GM19455 (cell line): ENCODE results near the gene WNT3A.
"Not testable (repeated sequence)": the region's sequence is repeated elsewhere in the genome, so short reads cannot be mapped to it uniquely, and the experiment has no call there.

ENCODE experiments used
- ATAC-seq: cut with Tn5 transposase; IDR thresholded peaks from one replicate; pipeline ENCODE4 v1.9.1; 2021; ENCODE audit not compliant: unreplicated experiment

WNT3A gene

DNA sequence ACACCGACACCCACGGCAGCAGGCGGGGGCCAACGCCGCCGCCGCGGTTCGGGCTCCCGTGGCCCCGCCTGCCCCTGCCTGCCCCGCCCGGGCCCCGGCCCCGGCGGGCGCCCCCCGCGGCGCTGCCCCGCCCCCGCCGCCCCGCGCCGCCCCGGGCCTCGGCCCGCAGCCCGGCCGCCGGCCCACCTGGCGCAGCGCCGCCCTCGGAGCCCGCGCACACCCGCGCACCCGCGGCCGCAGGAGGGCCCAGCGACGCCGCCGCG lies at the start of gene WNT3A:
Gene WNT3A, plus strand, starts transcription at position 213 of the 263 bp plus-strand sequence. CDS start 131 bp downstream, outside the sequence.
- ATAC-seq: no peak

- no peak for ATAC-seq
Measured at GRCh38 chr1:227958617-227959324, 48.0 kb upstream of the WNT3A start.

DNA sequence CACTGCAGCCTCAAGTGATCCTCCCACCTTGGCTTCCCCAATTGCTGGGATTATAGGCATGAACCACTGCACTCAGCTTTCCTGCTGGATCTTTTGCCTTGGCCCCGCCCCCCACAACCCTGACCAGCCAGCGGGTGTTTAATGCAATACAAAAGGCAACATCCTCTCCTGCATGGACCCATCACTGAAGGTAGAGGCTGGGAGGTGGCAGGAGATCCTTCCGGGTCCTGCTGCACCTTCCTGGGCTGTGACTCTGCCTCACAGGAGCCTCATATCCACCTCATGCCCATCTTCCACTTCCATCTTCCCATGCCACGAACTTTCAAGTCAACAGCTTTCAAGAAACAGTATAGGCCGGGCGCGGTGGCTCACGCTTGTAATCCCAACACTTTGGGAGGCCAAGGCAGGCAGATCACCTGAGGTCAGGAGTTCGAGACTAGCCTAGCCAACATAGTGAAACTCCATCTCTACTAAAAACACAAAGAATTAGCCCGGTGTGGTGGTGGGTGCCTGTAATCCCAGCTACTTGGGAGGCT lies 47.4 kb upstream of the WNT3A start:
- no peak for ATAC-seq

DNA sequence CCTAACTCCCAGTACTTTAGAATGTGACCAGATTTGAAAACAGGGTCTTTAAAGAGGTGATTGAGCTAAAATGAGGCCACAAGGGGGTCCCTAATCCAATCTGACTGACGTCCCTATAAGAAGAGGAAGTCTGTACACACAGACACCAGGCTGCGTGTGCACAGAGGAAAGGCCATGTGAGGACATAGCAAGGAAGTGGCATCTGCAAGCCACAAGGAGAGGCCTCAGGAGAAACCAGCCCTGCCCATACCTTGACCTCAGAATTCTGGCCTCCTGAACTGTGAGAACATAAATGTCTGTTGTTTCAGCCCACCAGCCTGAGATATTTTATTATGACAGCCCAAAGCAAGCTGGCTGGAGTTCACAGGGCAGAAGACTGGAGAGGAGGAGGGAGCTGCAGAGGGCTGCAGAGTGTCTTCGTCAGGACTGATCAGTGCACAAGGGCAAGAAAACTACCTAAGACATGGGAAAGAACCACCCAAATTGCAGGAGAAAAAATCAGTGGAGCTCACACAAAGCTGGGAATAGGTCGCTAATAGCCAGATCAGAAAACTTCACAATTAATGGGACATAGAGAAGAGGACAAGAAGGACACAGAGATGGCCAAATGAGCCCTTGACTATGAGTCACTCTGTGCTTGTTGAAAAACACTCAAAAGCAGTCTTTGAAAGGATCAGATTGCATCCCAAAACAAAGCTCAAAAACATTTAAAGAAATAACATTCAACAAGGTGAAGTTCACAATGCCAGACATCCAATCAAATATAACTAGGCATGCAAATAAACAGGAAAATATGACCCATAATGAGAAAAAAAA lies 44.9 kb upstream of the WNT3A start:
- no peak for ATAC-seq

GRCh38 chr1:227966733-227967132 lies 40.1 kb upstream of the WNT3A start:
- not testable (repeated sequence) for ATAC-seq

DNA sequence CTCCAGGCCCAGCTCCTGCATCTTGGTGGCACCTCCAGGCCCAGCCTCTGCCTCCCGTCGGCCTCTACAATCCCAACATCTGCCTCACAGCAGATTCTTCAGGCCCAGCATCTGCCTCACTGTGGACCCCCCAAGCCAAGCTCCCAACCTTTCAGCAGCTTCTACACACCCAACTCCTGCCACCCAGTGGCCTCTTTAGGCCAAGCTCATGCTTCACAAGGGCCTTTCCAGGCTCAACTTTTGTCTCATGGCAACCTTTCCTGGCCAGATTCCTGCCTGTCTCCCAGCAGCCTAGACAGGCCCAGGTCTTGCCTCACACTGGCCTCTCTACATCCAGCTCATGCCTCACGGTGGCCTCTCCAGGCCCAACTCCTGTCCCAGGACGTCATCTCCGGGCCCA lies 39.0 kb upstream of the WNT3A start:
- not testable (repeated sequence) for ATAC-seq

DNA sequence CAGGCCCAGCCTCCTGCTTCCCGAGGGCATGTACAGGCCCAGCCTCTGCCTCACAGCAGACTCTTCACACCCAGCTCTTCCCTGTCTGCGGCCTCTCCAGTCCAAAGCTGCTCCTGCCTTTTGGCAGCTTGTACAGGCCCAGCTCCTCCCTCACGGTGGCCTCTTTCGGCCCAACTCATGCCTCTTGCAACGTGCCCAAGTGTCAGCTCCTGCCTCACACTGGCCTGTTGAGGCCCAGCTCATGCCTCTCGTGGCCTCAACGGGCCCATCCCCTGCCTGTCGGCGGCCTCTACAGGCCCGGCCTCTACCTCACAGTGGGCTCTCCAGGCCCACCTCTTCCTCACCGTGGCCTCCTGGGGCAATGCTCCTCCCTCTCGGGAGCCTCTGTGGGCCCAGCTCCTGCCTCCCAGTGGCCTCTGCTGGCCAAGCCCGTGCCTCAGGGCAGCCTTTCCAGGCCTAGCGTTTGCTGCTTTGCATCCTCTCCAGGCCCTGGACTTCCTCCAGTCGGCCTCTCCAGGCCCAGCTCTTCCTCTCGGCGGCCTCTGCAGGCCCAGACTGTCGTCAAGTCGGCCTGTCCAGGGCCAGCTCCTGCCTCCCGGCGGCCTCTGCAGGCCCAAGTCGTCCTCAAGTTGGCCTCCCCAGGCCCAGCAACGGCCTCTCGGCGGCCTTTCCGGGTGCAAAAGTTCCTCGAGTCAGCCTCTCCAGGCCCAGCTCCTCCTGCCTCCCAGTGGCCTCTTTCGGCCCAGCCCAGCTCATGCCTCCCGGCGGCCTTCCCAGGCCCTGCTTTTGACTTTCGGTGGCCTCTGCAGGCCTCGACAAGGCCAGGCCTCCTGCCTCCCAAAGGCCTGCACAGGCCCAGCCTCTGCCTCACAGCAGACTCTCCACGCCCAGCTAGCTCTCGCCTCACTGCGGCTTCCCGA lies 36.5 kb upstream of the WNT3A start:
- not testable (repeated sequence) for ATAC-seq

DNA sequence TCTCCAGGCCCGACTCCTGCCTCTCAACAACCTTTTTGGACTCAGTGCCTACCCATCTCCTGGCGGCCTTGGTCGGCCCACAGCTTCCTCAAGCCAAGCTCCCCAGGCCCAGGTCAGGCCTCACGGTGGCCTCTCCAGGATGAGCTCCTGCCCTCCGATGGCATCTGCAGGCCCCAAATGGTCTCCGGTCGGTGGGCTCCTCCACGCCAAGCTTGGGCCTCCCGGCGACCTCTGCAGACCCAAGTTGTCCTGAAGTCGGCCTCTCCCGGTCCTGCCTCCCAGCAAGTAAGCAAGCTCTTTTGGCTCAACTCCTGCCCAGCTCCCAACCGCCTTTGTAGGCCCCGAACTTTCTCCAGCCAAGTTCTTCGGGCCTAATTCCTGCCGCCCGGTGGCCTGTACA lies 35.6 kb upstream of the WNT3A start:
- not testable (repeated sequence) for ATAC-seq

DNA sequence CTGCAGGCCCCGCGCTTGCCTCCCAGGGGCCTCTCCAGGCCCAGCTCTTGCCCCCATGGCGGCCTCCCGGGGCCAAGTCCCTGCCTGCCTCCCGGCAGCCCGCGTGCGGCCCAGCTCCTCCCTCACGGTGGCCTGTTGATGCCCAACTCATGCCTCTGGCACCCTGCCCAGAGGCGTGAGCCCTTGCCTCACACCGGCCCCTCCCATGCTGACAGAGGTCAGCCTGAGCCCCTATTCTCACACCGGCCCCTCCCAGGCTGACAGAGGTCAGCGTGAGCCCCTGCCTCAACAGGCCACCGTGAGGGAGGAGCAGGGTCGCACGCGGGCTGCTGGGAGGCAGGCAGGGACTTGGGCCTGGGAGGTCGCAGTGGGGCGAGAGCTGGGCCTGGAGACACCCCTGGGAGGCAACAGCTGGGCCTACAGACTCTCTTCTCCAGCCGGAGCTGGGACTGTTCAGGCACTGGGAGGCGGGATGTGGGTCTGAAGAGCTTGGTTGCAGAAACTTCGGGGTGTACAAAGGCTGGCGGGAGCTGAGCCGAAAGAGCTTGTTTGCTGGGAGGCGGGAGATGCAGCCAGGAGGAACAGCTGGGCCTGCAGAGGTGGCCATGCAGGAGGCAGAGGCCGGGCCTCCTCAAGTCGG lies 35.0 kb upstream of the WNT3A start:
- not testable (repeated sequence) for ATAC-seq

GRCh38 chr1:227972283-227972679 lies 34.5 kb upstream of the WNT3A start:
- ATAC-seq: not testable (repeated sequence)

DNA sequence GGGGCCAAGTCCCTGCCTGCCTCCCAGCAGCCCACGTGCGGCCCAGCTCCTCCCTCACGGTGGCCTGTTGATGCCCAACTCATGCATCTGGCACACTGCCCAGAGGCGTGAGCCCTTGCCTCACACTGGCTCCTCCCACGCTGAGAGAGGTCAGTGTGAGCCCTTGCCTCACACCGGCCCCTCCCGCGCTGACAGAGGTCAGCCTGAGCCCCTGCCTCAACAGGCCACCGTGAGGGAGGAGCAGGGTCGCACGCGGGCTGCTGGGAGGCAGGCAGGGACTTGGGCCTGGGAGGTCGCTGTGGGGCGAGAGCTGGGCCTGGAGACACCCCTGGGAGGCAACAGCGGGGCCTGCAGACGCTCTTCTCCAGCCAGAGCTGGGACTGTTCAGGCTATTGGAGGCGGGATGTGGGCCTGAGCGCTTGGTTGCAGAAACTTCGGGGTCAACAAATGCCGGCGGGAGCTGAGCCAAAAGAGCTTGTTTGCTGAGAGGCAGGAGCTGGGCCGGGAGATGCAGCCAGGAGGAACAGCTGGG lies 33.9 kb upstream of the WNT3A start:
- not testable (repeated sequence) for ATAC-seq

DNA sequence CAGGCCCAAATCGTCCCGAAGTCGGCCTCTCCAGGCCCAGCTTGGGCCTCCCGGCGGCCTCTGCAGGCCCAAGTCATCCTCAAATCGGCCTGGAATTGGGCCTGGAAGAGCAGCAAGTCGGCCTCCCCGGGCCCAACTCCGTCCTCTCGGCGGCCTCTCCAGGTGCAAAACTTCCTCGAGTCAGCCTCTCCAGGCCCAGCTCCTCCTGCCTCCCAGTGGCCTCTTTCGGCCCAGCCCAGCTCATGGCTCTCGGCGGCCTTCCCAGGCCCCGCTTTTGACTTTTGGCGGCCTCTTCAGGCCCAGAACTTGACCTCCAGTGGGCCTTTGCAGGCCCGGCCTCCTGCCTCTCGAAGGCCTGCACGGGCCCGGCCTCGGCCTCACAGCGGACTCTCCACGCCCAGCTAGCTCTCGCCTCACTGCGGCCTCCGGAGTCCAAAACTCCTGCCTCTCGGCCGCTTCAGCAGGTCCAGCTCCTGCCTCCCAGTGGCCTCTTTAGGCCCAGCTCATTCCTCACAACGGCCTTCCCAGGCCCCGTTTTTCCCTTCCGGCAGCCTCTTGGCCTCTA lies 33.0 kb upstream of the WNT3A start:
- ATAC-seq: not testable (repeated sequence)

GRCh38 chr1:227975583-227976283 lies 31.1 kb upstream of the WNT3A start:
- not testable (repeated sequence) for ATAC-seq

DNA sequence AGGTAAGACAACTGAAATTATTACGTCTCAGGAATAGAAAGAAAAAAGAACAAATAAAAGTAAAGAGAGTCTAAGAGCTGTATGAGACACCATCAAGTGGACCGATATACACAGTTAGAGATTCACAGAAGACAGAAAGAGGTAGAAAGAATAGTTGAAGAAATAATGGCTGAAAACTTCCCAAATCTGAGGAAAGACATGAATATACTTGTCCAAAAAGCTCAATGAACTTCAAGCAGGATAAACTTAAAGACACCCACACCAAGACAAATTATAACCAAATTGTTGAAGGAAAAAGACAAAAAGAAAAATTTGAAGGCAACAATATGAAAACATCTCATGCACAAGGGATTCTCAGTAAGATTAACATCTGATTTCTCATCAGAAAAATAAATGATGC lies 19.6 kb upstream of the WNT3A start:
- ATAC-seq: no peak

GRCh38 chr1:227994632-227995300 lies 12.0 kb upstream of the WNT3A start:
- ATAC-seq: no peak

DNA sequence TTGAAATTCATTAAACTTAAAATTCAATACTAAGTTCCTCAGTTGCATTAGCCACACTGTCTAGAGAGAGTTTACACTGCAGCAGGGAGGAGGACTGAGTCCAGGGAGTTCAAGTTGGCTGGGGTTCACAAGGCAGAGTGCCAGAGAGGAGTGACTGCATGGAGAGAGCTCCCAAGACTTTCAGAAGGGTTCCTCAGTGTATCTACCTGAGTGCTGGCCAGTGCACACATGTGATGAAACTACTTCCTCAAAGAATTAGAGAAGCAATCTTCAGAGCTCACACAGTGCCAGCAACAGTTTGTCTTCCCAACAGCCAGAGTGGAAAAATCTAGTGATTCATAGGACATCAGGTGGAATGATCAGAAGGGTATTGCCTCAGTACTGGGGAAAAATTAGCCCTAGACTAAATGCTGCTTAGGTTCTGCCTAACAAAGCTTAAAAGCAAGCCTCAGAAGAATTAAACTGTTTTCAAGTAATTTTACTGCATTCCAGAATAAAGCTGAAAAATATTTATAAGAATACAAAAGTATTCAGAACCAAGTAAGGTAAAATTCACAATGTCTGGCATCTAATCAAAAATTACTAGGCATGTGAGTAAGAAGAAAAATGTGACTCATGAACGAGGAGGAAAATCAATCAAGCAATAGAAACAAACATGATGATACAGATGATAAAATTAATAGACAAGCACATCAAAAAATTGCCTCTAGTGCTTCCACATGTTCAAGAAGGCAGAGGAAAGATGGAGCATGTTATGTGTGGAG lies 10.4 kb upstream of the WNT3A start:
- ATAC-seq: no peak

GRCh38 chr1:227998374-227999055 lies 8.3 kb upstream of the WNT3A start:
- no peak for ATAC-seq
